SK-N-SH treated with all-trans-retinoic acid at 6 μM for 48 hours (cell line): ENCODE data around the gene UST.

Experiments used
- ATAC-seq: fragments of 200-7000 bp; cut with Tn5 transposase; 3 replicates; pipeline ENCODE4 v1.9.1; 2020; ENCODE audit warnings: mild to moderate bottlenecking, moderate library complexity
- ARNTL ChIP-seq: fragments of 450-650 bp; formaldehyde crosslinking; IDR thresholded peaks from 2 replicates; pipeline ENCODE4 v1.5.0; 2020; ENCODE audit warnings: low read depth, mild to moderate bottlenecking, moderate library complexity, borderline replicate concordance
- CSDC2 ChIP-seq: fragments of 250-450 bp; sonication (Bioruptor Pico); IDR thresholded peaks from 2 replicates; pipeline ENCODE4 v1.5.0; 2020; ENCODE audit warnings: mild to moderate bottlenecking, moderate library complexity
- ESRRG ChIP-seq: fragments of 250-450 bp; sonication (Bioruptor Pico); IDR thresholded peaks from 2 replicates; pipeline ENCODE4 v1.6.1; 2021; ENCODE audit warnings: mild to moderate bottlenecking
- GLIS3 ChIP-seq: fragments of 250-450 bp; sonication (Bioruptor Pico); IDR thresholded peaks from 2 replicates; pipeline ENCODE4 v1.5.0; 2020; ENCODE audit warnings: mild to moderate bottlenecking, moderate library complexity
- ISL1 ChIP-seq: fragments of 250-450 bp; sonication (Bioruptor Pico); IDR thresholded peaks from 2 replicates; pipeline ENCODE4 v2.1.2; 2022; ENCODE audit warnings: mild to moderate bottlenecking, moderate library complexity
- OSR1 ChIP-seq: fragments of 250-450 bp; sonication (Bioruptor Pico); IDR thresholded peaks from 2 replicates; pipeline ENCODE4 v1.8.0; 2022; ENCODE audit warnings: moderate library complexity, mild to moderate bottlenecking, inconsistent platforms
- PATZ1 ChIP-seq: fragments of 250-450 bp; sonication (Bioruptor Pico); IDR thresholded peaks from 2 replicates; pipeline ENCODE4 v1.8.0; 2020; ENCODE audit warnings: mild to moderate bottlenecking, moderate library complexity, borderline replicate concordance
- PPARA ChIP-seq: fragments of 250-450 bp; sonication (Bioruptor Pico); IDR thresholded peaks from 2 replicates; pipeline ENCODE4 v1.5.0; 2020; ENCODE audit warnings: mild to moderate bottlenecking, borderline replicate concordance
- RARB ChIP-seq: fragments of 250-450 bp; sonication (Bioruptor Pico); IDR thresholded peaks from 2 replicates; pipeline ENCODE4 v1.8.0; 2021; ENCODE audit warnings: mild to moderate bottlenecking, moderate library complexity
- SNAI2 ChIP-seq: fragments of 250-450 bp; sonication (Bioruptor Pico); IDR thresholded peaks from 2 replicates; pipeline ENCODE4 v1.5.0; 2020; ENCODE audit warnings: mild to moderate bottlenecking, moderate library complexity
- TCF4 ChIP-seq: fragments of 250-450 bp; sonication (Bioruptor Pico); IDR thresholded peaks from 2 replicates; pipeline ENCODE4 v1.8.0; 2021; ENCODE audit warnings: mild to moderate bottlenecking, moderate library complexity, borderline replicate concordance
- TOX ChIP-seq: fragments of 250-450 bp; sonication (Bioruptor Pico); IDR thresholded peaks from 2 replicates; pipeline ENCODE4 v1.8.0; 2021; ENCODE audit warnings: mild to moderate bottlenecking, moderate library complexity, borderline replicate concordance
- TSHZ2 ChIP-seq: fragments of 250-450 bp; sonication (Bioruptor Pico); IDR thresholded peaks from 2 replicates; pipeline ENCODE4 v1.5.0; 2020; ENCODE audit warnings: mild to moderate bottlenecking, moderate library complexity
- ZC3H10 ChIP-seq: fragments of 250-450 bp; sonication (Bioruptor Pico); IDR thresholded peaks from 2 replicates; pipeline ENCODE4 v1.5.1; 2021; ENCODE audit warnings: mild to moderate bottlenecking, moderate library complexity
- ZFP3 ChIP-seq: fragments of 250-450 bp; sonication (Bioruptor Pico); IDR thresholded peaks from 2 replicates; pipeline ENCODE4 v1.5.0; 2020; ENCODE audit warnings: mild to moderate bottlenecking, moderate library complexity
- ZFP30 ChIP-seq: fragments of 450-650 bp; formaldehyde crosslinking; IDR thresholded peaks from 2 replicates; pipeline ENCODE4 v1.5.0; 2022; ENCODE audit warnings: mild to moderate bottlenecking, moderate library complexity
- ZNF565 ChIP-seq: fragments of 450-650 bp; formaldehyde crosslinking; conservative IDR thresholded peaks from 2 replicates; pipeline ENCODE4 v1.5.0; 2020; ENCODE audit warnings: low read depth, mild to moderate bottlenecking, moderate library complexity
- ZNF70 ChIP-seq: fragments of 450-650 bp; formaldehyde crosslinking; IDR thresholded peaks from 2 replicates; pipeline ENCODE4 v1.5.0; 2020; ENCODE audit warnings: mild to moderate bottlenecking, moderate library complexity
- ZNF8 ChIP-seq: fragments of 450-650 bp; formaldehyde crosslinking; IDR thresholded peaks from 2 replicates; pipeline ENCODE4 v1.5.0; 2020; ENCODE audit warnings: mild to moderate bottlenecking, moderate library complexity
- TF ChIP-seq, protein P1 (sequence below): fragments of 250-450 bp; sonication (Bioruptor Pico); IDR thresholded peaks from 2 replicates; pipeline ENCODE4 v1.5.1; 2021; ENCODE audit warnings: mild to moderate bottlenecking, moderate library complexity
- TF ChIP-seq, protein P2 (sequence below): fragments of 250-450 bp; sonication (Bioruptor Pico); IDR thresholded peaks from 2 replicates; pipeline ENCODE4 v1.5.1; 2020; ENCODE audit warnings: low read depth, mild to moderate bottlenecking, moderate library complexity

UST gene

GRCh38 chr6:149108749-149109100 lies 361.9 kb downstream of the UST start:
- TF ChIP-seq ZNF8 (CRISPR knock-in tag) (no peak), ZNF70 (CRISPR knock-in tag) (no peak), ISL1 (CRISPR knock-in tag) (no peak), CSDC2 (no peak), RARB (CRISPR knock-in tag) (no peak)
- TF ChIP-seq, protein P1, sequence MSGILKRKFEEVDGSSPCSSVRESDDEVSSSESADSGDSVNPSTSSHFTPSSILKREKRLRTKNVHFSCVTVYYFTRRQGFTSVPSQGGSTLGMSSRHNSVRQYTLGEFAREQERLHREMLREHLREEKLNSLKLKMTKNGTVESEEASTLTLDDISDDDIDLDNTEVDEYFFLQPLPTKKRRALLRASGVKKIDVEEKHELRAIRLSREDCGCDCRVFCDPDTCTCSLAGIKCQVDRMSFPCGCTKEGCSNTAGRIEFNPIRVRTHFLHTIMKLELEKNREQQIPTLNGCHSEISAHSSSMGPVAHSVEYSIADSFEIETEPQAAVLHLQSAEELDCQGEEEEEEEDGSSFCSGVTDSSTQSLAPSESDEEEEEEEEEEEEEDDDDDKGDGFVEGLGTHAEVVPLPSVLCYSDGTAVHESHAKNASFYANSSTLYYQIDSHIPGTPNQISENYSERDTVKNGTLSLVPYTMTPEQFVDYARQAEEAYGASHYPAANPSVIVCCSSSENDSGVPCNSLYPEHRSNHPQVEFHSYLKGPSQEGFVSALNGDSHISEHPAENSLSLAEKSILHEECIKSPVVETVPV (CRISPR knock-in tag), result no peak
- no peak for ATAC-seq

GRCh38 chr6:149109397-149110070 lies 362.7 kb downstream of the UST start:
- TF ChIP-seq, protein P1 (CRISPR knock-in tag), result no peak
- TF ChIP-seq ZFP30 (CRISPR knock-in tag) (no peak), GLIS3 (CRISPR knock-in tag) (no peak), SNAI2 (CRISPR knock-in tag) (no peak), ZNF565 (CRISPR knock-in tag) (no peak), ISL1 (CRISPR knock-in tag) (no peak), ZNF8 (CRISPR knock-in tag) (no peak), ZC3H10 (CRISPR knock-in tag) (no peak), TOX (CRISPR knock-in tag) (no peak), PPARA (CRISPR knock-in tag) (no peak), OSR1 (no peak)
- ATAC-seq, result no peak

- ATAC-seq, result no peak
- TF ChIP-seq PPARA (CRISPR knock-in tag) (no peak), ZC3H10 (CRISPR knock-in tag) (no peak), ZFP3 (no peak), TSHZ2 (no peak), ARNTL (CRISPR knock-in tag) (no peak)
- TF ChIP-seq, protein P2, sequence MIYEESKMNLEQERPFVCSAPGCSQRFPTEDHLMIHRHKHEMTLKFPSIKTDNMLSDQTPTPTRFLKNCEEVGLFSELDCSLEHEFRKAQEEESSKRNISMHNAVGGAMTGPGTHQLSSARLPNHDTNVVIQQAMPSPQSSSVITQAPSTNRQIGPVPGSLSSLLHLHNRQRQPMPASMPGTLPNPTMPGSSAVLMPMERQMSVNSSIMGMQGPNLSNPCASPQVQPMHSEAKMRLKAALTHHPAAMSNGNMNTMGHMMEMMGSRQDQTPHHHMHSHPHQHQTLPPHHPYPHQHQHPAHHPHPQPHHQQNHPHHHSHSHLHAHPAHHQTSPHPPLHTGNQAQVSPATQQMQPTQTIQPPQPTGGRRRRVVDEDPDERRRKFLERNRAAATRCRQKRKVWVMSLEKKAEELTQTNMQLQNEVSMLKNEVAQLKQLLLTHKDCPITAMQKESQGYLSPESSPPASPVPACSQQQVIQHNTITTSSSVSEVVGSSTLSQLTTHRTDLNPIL (CRISPR knock-in tag), result no peak
Measured at GRCh38 chr6:149111556-149112115, 364.8 kb downstream of the UST start.

DNA sequence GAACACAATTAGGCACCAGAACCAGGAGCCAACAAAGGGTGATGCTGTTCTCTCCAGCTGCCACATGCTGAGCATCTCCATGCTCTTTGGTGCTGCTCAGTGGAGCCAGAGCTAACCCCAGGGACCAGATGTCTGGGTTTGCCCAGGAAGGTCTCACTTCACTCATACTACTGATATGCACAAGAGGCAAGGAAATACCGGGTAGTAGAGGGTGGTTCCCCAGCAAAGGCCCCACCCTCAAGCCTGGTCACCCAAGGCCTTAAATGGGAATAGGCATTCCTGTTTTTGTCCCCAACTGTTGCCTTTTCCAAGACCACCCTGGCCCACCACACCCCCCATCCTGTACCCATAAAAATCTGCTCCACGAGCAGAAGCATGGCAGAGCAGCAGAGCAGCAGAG lies 366.1 kb downstream of the UST start:
- no peak for ATAC-seq
- TF ChIP-seq RARB (CRISPR knock-in tag) (no peak), ZNF8 (CRISPR knock-in tag) (no peak), ESRRG (CRISPR knock-in tag) (no peak), TCF4 (CRISPR knock-in tag) (no peak), PPARA (CRISPR knock-in tag) (no peak), ZFP3 (no peak), CSDC2 (no peak), OSR1 (no peak)

DNA sequence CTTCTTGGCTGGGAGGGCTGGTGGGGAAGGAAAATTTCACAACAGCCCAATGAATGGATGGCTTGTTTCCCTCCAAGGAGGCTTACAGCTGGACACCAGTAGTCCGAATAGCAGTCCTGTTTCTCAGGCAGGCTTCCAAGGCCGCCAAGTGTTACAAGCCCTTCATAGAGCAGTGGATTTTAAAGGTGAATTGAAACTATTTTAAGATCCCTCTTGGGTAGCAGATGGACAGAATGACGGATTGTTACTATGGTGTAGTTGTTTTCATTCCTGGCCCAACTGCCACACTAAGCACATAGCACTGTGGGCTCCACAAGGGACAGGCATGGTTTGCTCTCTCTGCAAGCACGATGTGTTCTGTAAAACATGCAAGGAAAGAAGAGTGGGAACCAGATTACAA lies 367.3 kb downstream of the UST start:
- ATAC-seq, result no peak
- TF ChIP-seq PPARA (CRISPR knock-in tag) (no peak), PATZ1 (CRISPR knock-in tag) (no peak), ARNTL (CRISPR knock-in tag) (no peak), ZNF565 (CRISPR knock-in tag) (no peak), TOX (CRISPR knock-in tag) (no peak), OSR1 (no peak), SNAI2 (CRISPR knock-in tag) (no peak), GLIS3 (CRISPR knock-in tag) (no peak), ZFP3 (no peak)
- TF ChIP-seq, protein P1 (CRISPR knock-in tag), result no peak
- TF ChIP-seq, protein P2 (CRISPR knock-in tag), result no peak
